HG03025 (cell line): Measurements from ENCODE around the gene MICALL2.

Experiments used
- ATAC-seq: cut with Tn5 transposase; IDR thresholded peaks from one replicate; pipeline ENCODE4 v1.9.1; 2021; ENCODE audit warnings: mild to moderate bottlenecking, moderate library complexity; ENCODE audit not compliant: unreplicated experiment, low FRiP score

Gene MICALL2

DNA sequence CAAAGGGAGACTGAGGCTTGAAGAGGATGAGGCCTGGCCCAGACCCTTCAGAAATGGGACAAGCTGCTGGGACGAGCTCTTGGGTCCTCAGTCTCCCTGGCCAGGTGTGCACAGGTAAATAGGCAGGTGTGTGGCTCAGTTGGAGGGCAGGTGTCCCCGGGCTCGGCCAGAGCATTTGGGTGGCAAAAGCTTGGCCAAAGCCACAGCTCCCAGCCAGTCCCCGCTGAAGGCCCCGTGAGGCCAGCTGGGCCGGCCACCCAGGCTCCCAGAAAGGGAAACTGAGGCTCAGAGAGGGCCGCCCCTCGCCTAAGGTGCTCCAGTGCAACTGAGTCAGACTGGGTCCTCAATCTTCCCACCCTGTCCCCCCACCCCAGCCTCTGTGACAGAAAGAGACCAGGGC is 37.3 kb downstream of the MICALL2 start:
- no peak for ATAC-seq

DNA sequence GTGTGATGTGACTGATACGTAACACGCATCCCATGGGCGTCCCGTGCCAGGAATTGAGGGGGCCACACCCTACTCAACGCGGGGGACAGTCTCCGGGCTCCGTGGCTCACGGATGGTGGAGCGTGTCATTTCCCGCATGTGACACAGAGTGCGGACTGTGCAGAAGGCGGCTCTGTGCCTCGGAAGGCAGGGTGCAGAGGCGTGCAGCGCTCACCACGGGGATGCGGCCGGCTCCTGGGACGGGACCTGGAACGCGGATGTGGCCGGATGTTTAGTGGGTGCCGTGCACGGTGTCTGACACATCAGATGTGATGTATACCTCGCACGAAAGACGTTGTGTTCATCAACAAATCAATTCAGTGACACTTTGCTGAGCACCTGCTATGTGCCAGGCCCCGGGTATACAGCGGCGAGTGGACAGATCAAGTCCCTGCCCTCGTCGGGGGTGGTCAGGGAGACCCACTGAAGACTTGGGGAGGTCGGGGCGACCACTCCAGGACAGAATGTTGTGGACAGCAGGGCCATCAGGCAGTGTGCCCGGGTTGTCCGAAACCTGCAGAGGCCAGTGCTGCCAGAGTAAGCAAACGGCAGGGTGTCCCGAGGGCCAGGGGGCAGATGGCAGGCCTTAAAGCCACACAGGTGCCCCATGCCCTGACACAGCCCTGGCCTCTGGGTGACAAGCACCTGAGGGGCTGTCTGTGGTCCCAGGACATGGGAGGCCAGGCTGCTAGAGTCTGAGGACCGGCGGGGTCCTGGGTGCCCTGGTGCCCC is 38.1 kb downstream of the MICALL2 start:
- no peak for ATAC-seq

GRCh38 chr7:1419688-1420087 is 39.6 kb downstream of the MICALL2 start:
- no peak for ATAC-seq

- no peak for ATAC-seq
Observed at GRCh38 chr7:1419310-1419634, 40.0 kb downstream of the MICALL2 start.

GRCh38 chr7:1418505-1419309 is 40.6 kb downstream of the MICALL2 start:
- ATAC-seq = no peak

- no peak for ATAC-seq
Observed at GRCh38 chr7:1415389-1415990, 43.8 kb downstream of the MICALL2 start.

DNA sequence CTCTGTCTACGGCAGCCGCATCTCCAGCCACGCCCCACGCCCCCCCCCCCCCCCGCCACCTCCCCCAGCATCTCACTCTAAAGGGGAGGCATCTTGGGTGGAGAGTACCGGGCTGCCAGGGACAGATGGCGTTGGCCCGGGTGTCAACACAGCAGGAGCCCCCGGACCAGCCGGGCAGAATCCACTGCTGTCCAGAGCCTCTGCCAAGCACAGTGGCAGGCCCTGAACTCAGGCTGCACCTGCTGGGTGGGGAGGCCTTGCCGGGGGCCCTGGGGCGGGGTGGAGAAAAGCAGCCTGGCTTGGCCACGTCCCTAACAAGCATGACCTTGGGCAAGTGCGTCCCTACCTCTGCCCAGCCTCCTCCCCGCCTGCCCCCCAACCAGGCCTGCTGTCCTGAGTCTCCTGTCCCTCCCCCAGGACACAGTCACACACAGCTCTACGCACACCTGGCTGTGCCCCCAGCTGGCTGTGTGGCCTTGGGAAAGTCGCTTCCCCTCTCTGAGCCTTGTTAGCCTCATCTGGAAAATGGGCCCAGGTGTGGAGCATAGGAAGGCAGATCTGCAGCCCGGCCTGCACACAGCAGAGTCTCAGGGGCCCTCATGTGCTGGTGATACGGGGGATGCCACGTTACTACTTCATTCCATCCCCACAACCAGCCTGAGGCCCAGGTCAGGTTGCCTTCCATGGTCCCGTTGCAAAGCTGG is 45.2 kb downstream of the MICALL2 start:
- no peak for ATAC-seq

DNA sequence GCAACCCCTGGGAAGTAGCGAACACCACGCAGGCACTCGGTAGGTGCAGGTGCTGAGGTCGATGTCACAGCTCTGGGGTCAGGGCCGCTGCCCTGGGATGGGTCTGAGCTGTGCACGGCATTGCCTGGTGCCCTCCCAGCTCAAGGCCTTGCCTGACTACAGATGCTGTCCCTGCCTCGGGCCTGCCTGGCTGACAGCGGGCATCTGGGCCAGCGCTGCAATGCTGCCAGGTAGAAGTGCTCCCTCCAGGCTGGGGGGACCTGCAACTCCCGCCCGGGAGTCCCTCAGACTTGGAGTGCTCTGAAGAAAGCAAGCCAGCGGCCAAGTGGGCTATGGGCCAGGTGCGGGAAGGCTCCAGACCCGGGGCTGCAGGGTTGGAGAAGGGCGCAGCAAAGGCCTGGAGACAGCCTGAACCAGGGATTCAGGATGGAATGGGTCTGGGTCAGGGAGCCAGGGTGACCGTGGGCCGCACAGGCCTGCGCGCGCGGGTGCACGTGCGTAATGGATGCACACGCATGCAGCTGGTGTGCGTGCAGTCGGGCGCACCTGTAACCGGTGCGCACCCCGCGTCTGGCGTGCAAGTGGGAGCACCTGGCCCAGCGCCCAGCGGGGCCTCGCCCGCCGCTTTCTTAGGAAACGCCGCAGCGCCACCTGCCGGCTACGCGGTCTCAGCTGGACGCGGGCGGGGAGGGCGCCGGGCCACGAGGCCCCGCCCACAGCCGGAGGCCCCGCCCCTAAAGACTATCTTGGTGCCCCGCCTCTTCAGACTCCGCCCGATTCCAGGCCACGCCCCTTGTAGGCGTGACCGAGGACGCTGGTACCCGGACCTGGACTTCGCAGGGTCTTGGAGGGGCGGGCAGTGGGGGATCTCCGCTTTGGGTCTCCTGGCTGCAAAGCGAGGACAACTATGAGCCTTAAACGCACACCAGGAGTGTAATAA is 46.7 kb downstream of the MICALL2 start:
- no peak for ATAC-seq

DNA sequence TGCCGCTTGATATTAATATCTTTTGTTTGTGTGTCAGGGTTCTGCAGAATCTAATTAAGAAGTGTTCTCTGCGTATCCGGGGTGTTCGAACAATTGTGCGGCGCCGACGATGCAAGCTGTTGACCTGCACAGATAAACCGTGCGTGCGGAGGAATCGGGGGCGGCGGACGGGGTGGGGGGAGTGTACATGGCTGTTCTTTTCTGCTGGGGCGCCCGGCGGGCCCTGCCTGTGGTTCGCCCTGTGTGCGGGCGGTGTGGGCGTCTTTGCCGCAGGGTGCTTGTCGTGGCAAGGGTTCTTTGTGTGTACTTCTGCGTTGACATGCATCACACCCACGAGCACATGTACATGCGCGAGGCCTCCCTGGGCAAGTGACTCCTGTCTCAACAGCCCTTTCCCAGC is 47.9 kb downstream of the MICALL2 start:
- no peak for ATAC-seq

DNA sequence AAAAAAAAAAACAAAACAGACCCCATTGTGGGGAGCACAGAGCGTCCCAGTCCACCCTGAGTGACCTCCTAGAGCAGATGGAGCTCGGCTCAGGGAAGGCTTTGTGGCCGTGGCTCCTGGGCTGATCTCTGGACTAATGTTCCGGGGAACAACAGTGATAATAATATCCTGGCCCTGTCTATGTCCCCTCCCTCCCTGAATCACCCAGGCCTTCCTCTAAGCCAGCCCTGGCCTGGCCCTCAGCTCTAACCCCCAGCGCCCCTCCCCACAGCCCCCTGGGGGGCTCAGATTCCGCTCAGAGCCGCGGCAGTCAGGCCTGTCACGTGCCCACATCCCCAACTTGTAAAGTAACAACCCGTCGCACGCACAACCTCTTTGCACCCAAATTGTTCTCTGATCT is 48.3 kb downstream of the MICALL2 start:
- ATAC-seq = no peak

- no peak for ATAC-seq
Observed at GRCh38 chr7:1409555-1409954, 49.7 kb downstream of the MICALL2 start.

DNA sequence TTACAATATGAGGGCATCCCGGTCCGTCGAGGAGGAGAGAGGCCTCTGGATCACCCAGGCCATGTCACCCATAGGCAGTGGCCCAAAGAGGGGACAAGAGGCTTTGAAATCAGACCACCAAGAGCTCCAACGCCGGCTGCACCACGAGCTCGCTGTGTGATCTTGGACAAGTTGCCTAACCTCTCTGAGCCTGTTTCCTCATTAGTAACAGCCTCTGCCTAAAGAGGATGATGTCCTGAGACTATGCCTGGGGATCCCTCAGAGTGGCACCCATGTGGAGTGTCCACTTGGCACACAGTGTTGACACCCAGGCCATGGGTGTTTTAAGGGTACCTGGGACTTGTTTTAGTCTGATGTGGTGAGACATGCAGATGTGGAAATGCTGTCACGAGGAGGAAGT is 50.8 kb downstream of the MICALL2 start:
- ATAC-seq = no peak

DNA sequence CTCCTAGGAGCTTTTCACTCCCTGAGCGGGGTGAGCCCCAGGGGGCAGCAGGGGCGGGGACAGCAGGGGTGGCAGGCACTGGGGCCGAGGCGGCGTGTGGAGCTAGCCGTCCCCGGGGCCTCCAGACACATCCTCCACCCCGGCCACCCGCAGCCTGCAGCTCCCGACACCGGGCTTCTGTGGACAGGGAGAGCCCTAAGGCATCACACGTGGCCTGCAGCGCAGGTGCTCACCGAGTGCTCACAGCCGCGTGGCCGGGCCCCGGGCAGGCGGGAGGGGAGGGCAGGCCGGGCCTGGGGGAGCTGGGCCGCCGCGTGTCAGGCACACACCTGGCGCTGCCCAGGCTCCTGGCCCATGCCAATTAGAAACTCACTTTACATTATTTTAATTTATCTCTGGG is 51.4 kb downstream of the MICALL2 start:
- no peak for ATAC-seq

GRCh38 chr7:1404898-1405548 is 54.2 kb downstream of the MICALL2 start:
- no peak for ATAC-seq

- ATAC-seq = no peak
Observed at GRCh38 chr7:1404460-1404809, 54.8 kb downstream of the MICALL2 start.

GRCh38 chr7:1403638-1404459 is 55.4 kb downstream of the MICALL2 start:
- no peak for ATAC-seq

- no peak for ATAC-seq
Observed at GRCh38 chr7:1402791-1403637, 56.3 kb downstream of the MICALL2 start.
